Smooth muscle cell (in vitro differentiated cells): ENCODE measurements around the gene NOL4L. TPM values are rescaled to one million over a fixed set of nuclear protein-coding genes. Genes with fewer than 3 reads are reported as not detected.

ENCODE experiments used
- DNase-seq: peaks from one replicate; lab custom pipeline; 2025; ENCODE audit not compliant: unreplicated experiment; lab: John Stamatoyannopoulos, UW
- H2AFZ ChIP-seq: fragments of 200-600 bp; sonication (generic); 2 replicates; pipeline ENCODE4 v1.6.0; 2016; ENCODE audit warnings: antibody characterized with exemption, low read depth, mild to moderate bottlenecking
- H3F3A ChIP-seq: fragments of 200-600 bp; sonication (generic); 2 replicates; pipeline ENCODE4 v1.6.0; 2017; ENCODE audit warnings: antibody characterized with exemption, low read depth
- H3K27ac ChIP-seq: fragments of 200-600 bp; sonication (generic); 2 replicates; pipeline ENCODE4 v1.5.1; 2016; ENCODE audit warnings: low read depth, mild to moderate bottlenecking
- H3K27me3 ChIP-seq: fragments of 200-600 bp; sonication (generic); 2 replicates; pipeline ENCODE4 v1.6.1; 2016; ENCODE audit warnings: low read depth, mild to moderate bottlenecking
- H3K36me3 ChIP-seq: fragments of 200-600 bp; sonication (generic); 2 replicates; pipeline ENCODE4 v1.5.1; 2016; ENCODE audit warnings: low read depth
- H3K4me1 ChIP-seq: fragments of 200-600 bp; sonication (generic); 2 replicates; pipeline ENCODE4 v1.5.1; 2016; ENCODE audit warnings: low read depth
- H3K4me2 ChIP-seq: fragments of 200-600 bp; sonication (generic); 2 replicates; pipeline ENCODE4 v1.6.0; 2016; ENCODE audit warnings: mild to moderate bottlenecking
- H3K4me3 ChIP-seq: fragments of 200-600 bp; sonication (generic); 2 replicates; pipeline ENCODE4 v1.5.1; 2016; ENCODE audit warnings: mild to moderate bottlenecking
- H3K79me2 ChIP-seq: fragments of 200-600 bp; sonication (generic); 2 replicates; pipeline ENCODE4 v1.6.0; 2016; ENCODE audit warnings: low read depth, mild to moderate bottlenecking
- H3K9ac ChIP-seq: fragments of 200-600 bp; sonication (generic); 2 replicates; pipeline ENCODE4 v1.6.0; 2016; ENCODE audit warnings: low read depth
- H3K9me3 ChIP-seq: fragments of 200-600 bp; sonication (generic); replicated peaks from 2 replicates; pipeline ENCODE4 v1.5.1; 2016; ENCODE audit warnings: low read depth
- H4K20me1 ChIP-seq: fragments of 200-600 bp; sonication (generic); 2 replicates; pipeline ENCODE4 v1.6.0; 2016; ENCODE audit warnings: low read depth
- WGBS: methylation state at CpG from one replicate; pipeline ENCODE4 v1.1.7; 2016; ENCODE audit warnings: low lambda C conversion rate; 5-methylcytosine and 5-hydroxymethylcytosine counted together
- polyA plus RNA-seq: library from polyadenylated mRNA; unstranded; fragments of >200 nt; fragmentation: Nextera tagmentation; extraction: Ambion mirVana; gene quantifications from 2 replicates; pipeline ENCODE4 v1.2.1, GENCODE V29; 2016
- total RNA-seq: library from RNA; depleted of rRNA; stranded (reverse); fragments of >200 nt; gene quantifications from 2 replicates; pipeline ENCODE4 v1.2.3, GENCODE V29; 2014
- TF ChIP-seq, protein P1 (sequence below): fragments of 200-600 bp; sonication (generic); IDR thresholded peaks from 2 replicates; pipeline ENCODE4 v1.5.1; 2017; ENCODE audit warnings: borderline replicate concordance, mild to moderate bottlenecking, antibody characterized with exemption; ENCODE audit not compliant: insufficient read depth, poor library complexity, severe bottlenecking

The NOL4L gene, protein sequence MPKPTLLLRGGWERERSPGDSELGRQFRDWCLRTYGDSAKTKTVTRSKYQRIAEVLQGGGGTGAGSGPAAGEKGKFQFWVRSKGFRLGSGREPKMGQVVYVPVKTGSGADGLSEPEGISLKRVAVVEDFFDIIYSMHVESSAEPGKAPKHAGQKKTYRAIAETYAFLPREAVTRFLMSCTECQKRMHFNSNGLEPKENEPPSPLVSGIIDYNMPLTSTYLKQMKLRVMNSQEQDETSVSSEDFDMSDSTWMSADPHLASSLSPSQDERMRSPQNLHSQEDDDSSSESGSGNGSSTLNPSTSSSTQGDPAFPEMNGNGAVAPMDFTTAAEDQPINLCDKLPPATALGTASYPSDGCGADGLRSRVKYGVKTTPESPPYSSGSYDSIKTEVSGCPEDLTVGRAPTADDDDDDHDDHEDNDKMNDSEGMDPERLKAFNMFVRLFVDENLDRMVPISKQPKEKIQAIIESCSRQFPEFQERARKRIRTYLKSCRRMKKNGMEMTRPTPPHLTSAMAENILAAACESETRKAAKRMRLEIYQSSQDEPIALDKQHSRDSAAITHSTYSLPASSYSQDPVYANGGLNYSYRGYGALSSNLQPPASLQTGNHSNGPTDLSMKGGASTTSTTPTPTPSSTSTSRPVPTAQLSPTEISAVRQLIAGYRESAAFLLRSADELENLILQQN
- 26.0 and 26.6 TPM in 2 replicates for total RNA-seq
- polyA plus RNA-seq = 26.2 and 28.7 TPM in 2 replicates

DNA sequence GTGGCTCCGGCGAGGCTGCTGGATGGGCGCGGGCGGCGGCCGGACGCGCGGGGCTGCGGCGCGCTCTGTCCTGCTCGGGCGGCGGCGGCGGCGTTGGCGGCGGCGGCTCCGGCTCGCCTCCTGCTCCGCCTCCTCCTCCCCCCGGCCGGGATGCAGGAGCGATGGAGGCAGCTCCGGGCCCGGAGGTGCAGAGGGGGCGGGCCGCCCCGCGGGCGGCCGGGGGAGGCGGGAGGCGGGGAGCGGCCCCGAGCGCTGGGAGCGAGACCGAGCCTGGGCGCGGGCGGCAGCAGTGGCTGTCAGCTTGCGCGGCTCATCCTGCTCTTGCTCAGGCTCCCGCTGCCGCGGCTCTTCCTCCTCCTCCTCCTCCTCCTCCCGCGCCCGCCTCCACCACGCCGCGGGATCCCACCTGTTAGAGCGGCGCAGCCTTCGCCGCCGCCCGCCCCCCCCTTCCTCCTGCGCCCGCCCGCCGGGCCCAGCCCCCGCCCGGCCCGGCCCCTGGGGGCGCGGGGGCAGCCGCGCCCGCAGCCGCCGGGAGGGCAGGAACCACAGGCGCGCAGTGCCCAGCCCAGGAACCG is at the start of gene NOL4L:
Gene NOL4L (minus strand): TSS at position 323 of the 575 bp plus-strand sequence. CDS start 443 bp downstream, outside the sequence.
- peak within 1 kb of the TSS; percentile 61 for H2AFZ ChIP-seq
- no peak for DNase-seq
- H3F3A ChIP-seq = peaks cover 25% of the 10 kb centered on the region
- H3K9me3 ChIP-seq = no peaks in the 10 kb centered on the region
- H3K79me2 ChIP-seq = no peaks in the 10 kb centered on the region
- H3K9ac ChIP-seq = no peak within 1 kb of the TSS
- peaks cover 20% of the 10 kb centered on the region for H3K4me1 ChIP-seq
- H3K27ac ChIP-seq = no peak within 1 kb of the TSS
- no peaks in the 10 kb centered on the region for H4K20me1 ChIP-seq
- H3K36me3 ChIP-seq = no peaks in the 10 kb centered on the region
- TF ChIP-seq, protein P1, sequence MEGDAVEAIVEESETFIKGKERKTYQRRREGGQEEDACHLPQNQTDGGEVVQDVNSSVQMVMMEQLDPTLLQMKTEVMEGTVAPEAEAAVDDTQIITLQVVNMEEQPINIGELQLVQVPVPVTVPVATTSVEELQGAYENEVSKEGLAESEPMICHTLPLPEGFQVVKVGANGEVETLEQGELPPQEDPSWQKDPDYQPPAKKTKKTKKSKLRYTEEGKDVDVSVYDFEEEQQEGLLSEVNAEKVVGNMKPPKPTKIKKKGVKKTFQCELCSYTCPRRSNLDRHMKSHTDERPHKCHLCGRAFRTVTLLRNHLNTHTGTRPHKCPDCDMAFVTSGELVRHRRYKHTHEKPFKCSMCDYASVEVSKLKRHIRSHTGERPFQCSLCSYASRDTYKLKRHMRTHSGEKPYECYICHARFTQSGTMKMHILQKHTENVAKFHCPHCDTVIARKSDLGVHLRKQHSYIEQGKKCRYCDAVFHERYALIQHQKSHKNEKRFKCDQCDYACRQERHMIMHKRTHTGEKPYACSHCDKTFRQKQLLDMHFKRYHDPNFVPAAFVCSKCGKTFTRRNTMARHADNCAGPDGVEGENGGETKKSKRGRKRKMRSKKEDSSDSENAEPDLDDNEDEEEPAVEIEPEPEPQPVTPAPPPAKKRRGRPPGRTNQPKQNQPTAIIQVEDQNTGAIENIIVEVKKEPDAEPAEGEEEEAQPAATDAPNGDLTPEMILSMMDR = no peak
- 0% methylated on average over 18 of the region's 80 CpGs for WGBS
- peaks cover 31% of the 10 kb centered on the region for H3K27me3 ChIP-seq
- peak within 1 kb of the TSS; percentile 91 for H3K4me3 ChIP-seq
- peak within 1 kb of the TSS; percentile 94 for H3K4me2 ChIP-seq

DNA sequence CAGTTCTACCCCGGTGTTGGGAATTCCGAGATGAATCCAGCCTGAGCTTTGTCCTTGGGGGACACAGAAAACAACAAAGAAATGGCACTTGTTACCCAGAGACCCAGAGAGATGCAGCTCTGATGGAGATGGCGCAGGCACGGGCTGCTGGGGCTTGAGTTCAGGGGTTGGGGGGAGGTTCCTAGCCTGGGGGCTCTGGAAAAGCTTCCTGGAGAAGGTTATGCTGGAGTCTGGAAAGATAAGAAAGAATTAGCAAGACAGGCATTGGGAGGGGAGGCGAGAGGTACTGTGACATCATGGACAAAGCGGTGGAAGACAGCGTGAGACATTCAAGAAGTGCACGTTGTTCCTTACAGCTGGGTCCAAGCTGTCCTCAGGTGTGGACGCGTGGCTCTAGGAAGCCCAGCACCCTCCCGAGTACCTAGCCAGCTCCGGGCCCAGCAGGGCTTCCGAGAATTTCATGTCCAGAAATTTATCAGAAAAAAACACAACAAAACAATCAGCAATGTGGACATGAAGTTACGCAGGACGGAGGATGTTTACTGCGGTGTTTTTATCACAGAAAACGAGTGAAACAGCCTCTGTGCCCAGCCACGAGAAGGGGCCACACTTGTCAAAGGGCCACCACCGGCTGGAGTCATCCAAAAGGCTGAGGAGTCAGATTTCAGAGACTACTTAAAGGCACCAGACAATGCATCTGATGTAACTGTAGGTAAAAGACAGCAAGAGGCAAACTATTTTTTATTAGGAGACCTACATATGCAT is 49.1 kb upstream of the NOL4L start:
- H3K4me1 ChIP-seq = peaks cover 10% of the 10 kb centered on the region
- H3K9me3 ChIP-seq = no peaks in the 10 kb centered on the region
- no peaks in the 10 kb centered on the region for H3K79me2 ChIP-seq
- no peak overlapping the region for H3K27ac ChIP-seq
- no peaks in the 10 kb centered on the region for H3K36me3 ChIP-seq
- H2AFZ ChIP-seq = no peak overlapping the region
- H3K4me2 ChIP-seq = no peak overlapping the region
- TF ChIP-seq, protein P1 = no peak
- DNase-seq = no peak
- H3K4me3 ChIP-seq = no peak overlapping the region
- no peak overlapping the region for H3K9ac ChIP-seq
- no peaks in the 10 kb centered on the region for H3F3A ChIP-seq
- H4K20me1 ChIP-seq = no peaks in the 10 kb centered on the region
- WGBS = 62% methylated on average over 19 of the region's 19 CpGs
- H3K27me3 ChIP-seq = no peaks in the 10 kb centered on the region

DNA sequence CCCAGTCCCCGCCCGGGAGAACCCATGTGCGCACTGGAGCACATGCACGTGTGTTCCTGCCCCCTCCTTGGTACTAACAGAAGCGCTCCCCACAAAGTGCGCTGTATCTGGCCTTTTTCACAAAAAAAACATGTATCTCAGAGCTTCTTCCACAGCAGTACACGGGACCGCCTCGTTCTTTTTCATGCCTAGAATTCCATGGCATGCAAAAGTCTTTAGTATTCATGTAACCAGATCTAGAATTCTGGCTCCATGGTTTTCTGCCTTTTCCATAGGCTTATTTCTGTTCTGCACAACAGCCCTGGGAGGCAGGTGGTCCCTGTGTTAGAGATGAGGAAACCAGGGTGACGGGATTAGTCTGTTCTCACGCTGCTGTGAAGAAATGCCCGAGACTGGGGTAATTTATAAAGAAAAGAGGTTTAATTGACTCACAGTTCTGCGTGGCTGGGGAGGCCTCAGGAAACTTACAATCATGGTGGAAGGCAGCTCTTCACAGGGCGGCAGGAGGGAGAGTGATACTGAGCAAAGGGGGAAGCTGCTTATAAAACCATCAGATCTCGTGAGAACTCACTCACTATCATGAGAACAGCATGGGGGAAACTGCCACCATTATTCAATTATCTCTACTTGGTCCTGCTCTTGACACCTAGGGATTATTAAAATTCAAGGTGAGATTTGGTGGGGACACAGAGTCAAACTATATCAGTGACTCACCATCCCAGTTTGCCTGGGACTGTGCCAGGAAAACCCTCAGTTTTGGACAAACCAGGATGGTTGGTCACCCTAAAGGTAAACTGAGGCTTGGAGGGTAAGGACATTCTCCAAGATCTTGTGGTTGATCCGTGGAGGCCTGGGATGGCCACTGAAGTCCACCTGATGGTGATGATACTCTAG is 47.6 kb upstream of the NOL4L start:
- no peak overlapping the region for H2AFZ ChIP-seq
- TF ChIP-seq, protein P1 = no peak
- H3K79me2 ChIP-seq = no peaks in the 10 kb centered on the region
- H3K36me3 ChIP-seq = no peaks in the 10 kb centered on the region
- no peaks in the 10 kb centered on the region for H3F3A ChIP-seq
- no peak overlapping the region for H3K4me2 ChIP-seq
- H3K27ac ChIP-seq = no peak overlapping the region
- WGBS = 89% methylated on average over 16 of the region's 16 CpGs
- no peaks in the 10 kb centered on the region for H4K20me1 ChIP-seq
- no peaks in the 10 kb centered on the region for H3K27me3 ChIP-seq
- no peak overlapping the region for H3K9ac ChIP-seq
- DNase-seq = no peak
- H3K4me3 ChIP-seq = no peak overlapping the region
- no peaks in the 10 kb centered on the region for H3K9me3 ChIP-seq
- H3K4me1 ChIP-seq = peaks cover 16% of the 10 kb centered on the region
